GM19463 (cell line): Measurements from ENCODE around the gene CC2D1A.

Experiments
- ATAC-seq: cut with Tn5 transposase; IDR thresholded peaks from one replicate; pipeline ENCODE4 v1.9.1; 2021; ENCODE audit warnings: mild to moderate bottlenecking, moderate library complexity; ENCODE audit not compliant: unreplicated experiment

Gene CC2D1A

DNA sequence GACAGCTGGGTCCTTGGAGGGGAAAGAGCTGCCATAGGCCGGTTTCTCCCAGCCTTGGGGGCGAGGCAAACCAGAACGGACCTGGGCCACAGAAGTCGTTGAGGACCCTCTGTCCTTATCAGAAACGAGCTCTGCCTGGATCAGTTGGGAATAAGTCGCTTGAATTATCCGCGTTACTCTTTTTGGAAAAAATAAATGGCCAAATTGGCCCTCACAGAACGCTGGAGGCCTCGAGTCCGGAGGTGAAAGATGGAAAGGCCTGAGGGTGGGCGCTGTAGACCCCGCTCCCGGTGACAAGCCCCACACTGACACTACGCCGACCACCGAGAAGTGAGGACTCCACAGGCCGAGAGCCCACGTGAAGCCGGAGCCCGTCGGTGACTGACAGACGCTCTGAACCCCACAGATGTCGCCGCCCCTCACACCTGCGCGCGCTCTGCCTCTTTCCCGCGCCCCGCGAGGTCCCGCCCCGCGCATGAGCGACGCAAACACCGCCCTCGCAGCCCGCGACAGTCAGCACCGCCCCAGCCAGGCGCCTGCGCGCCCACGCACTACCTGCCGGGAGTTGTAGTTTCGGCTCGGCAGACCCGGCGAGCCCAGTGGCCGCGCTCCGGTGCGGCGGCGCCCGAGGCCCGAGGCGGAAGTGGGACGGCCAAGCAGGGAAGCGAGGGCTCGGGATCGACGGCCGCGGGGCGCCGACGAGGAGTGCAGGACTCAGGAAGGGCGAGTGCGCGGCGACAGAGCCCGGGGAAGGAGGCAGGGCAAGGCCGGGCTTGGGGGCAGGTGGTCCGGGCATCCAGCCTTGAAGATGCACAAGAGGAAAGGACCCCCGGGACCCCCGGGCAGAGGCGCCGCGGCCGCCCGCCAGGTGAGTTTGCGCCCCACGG lies at the start of gene CC2D1A, which contains the start of gene BRME1:
Gene CC2D1A (plus strand): TSS at position 568 of the 887 bp plus-strand sequence. CDS start 241 bp downstream, at position 809.
Gene BRME1 (minus strand): TSS at position 484 of the 887 bp plus-strand sequence. CDS start 1,225 bp downstream, outside the sequence.
- peak; percentile 96 for ATAC-seq

GRCh38 chr19:13856497-13856896 lies 49.5 kb upstream of the CC2D1A start:
- no peak for ATAC-seq

- no peak for ATAC-seq
Measured at GRCh38 chr19:13859361-13859880, 46.6 kb upstream of the CC2D1A start.

GRCh38 chr19:13860679-13861391 lies 45.2 kb upstream of the CC2D1A start:
- ATAC-seq, result no peak

GRCh38 chr19:13861392-13861713 lies 44.6 kb upstream of the CC2D1A start:
- ATAC-seq, result peak; percentile 24

- peak; percentile 74 for ATAC-seq
Measured at GRCh38 chr19:13861714-13862531, 44.1 kb upstream of the CC2D1A start.

GRCh38 chr19:13864046-13864666 lies 41.8 kb upstream of the CC2D1A start:
- ATAC-seq, result no peak

DNA sequence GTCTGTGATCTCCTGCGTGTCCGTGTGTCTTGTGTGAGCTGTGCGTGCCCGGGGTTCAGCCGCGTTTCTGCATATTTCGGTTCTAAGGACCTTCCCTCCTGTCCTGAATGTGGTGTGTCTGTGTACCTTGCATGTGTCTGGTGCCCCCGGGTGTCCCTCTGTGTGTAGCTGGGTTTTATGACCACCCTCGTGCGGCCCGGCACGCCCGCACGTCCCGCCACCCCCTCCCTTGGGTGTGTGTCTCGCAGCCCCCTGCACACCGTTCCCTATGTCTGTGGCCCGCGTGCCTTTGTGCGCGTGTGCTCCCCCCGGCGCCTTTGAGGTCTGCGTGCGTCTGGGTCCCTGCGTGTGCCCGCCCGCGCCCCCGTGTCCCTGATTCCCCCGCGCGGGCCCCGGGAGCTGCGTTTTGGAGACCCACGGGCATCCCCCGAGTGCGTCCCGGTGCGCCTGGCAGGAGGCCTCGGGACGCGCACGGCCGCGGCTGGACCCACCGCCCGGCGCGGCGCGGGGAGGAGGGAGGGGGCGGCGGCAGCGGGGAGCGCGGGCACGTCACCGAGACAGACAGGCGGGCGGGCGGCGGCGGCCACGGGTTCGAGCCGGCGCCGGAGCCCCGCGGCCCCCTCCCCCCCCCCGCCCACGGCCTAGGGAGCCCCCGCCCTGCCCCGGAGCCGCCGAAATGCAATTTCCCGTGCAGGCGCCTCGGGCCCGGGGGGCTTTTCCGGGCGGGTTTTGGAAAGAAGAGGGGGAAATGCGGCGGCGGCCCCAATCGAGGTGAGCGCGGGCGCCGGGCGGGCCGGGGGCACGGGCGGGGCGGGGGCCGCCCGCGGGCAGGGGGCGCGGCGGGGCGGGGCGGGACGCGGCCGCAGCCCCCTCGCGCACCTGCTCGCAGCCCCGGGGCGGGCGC lies 41.1 kb upstream of the CC2D1A start:
- ATAC-seq, result no peak

- ATAC-seq, result no peak
Measured at GRCh38 chr19:13865571-13866462, 40.2 kb upstream of the CC2D1A start.

DNA sequence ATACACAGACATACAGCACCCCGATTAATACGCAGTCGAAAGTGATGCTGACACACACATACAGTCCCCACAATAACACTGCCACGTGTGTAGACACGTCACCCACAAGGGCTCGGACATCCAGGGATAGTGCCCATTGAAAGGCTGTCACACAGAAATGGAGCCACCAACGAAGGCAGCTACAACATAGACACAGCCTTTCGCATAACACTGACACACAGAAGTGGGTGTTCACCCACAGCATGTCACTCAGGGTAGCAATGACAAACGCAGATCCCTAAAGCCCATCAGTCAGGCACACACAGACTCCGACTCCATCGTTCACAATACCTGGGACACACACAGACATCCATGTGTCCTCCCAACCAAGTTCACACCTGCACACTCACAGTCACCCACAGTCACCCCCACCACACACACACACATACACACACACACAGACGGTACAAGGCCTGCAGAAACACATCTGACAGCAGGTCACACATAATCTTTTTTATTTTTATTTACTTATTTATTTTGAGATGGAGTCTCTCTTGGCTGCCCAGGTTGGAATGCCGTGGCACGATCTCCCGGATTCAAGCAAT lies 39.4 kb upstream of the CC2D1A start:
- ATAC-seq, result no peak

DNA sequence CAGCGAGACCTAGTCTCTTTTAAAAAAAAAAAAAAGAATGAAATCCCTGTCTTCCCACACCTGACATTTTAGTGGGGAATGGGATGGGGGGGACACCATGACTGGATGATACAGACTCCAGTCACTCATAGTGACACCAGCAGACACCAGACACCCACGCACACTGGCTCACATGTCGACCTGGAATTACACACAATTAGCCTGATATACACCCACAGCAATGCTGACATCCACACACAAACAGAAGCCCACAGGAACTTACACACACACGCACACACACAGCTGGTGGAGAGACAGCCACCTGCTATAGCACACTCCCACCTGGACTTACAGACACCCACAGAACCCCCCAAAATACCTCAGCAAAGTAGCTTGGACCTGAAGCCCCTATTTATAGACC lies 37.3 kb upstream of the CC2D1A start:
- no peak for ATAC-seq

DNA sequence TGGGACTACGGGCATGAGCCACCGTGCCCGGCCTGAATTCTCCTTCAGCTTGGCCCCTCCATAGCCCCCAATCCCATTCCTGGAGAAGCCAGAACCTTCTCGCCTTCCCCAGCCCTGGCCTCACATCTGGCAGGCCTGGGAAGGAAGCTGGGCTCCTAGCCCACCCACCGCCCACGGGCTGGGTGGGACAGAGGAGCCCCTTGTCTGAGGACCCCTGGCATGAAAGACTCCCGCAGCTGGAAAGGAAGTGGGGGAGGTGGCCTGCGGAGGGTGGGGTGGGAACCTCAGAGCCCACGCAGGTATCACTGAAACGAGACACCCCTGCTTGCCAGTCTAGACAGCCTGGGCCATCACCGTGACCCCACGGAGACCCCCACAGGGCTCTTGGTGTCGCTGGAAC lies 36.7 kb upstream of the CC2D1A start:
- ATAC-seq, result no peak

DNA sequence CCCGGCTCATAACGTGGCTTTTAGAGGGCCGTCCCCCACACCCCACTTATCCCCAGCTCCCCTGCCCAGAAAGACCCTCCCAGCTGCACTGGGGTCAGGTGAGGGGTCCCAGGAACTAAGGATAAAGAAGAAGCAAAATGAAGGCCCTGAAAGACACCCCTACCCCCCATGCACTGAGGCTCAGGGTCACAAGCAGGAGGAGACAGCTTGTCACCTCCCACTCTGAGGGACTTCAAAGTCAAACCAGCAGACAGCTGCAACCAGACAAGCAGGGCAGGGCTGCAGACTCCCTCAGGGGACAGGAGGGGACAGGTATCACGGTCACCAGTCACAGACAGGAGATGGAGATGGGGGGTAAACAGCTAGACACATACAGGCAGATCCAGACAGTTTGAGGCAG lies 35.1 kb upstream of the CC2D1A start:
- no peak for ATAC-seq

DNA sequence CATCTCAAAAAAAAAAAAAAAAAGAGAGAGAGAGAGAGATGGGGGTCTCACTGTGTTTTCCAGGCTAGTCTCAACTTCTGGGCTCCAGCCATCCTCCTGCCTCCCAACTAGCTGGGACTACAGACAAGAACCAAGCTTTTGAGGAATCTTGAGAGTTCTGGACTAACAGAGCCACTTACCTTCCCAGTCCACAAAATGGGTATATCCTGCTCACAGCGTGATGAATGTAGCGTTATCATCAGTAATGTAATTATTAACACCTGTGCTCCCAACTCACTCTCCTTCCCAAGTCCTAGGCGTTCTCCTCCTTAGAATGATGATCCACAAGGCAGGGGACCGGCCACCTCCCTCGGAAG lies 33.7 kb upstream of the CC2D1A start:
- ATAC-seq, result no peak

GRCh38 chr19:13872695-13873389 lies 33.2 kb upstream of the CC2D1A start:
- no peak for ATAC-seq

DNA sequence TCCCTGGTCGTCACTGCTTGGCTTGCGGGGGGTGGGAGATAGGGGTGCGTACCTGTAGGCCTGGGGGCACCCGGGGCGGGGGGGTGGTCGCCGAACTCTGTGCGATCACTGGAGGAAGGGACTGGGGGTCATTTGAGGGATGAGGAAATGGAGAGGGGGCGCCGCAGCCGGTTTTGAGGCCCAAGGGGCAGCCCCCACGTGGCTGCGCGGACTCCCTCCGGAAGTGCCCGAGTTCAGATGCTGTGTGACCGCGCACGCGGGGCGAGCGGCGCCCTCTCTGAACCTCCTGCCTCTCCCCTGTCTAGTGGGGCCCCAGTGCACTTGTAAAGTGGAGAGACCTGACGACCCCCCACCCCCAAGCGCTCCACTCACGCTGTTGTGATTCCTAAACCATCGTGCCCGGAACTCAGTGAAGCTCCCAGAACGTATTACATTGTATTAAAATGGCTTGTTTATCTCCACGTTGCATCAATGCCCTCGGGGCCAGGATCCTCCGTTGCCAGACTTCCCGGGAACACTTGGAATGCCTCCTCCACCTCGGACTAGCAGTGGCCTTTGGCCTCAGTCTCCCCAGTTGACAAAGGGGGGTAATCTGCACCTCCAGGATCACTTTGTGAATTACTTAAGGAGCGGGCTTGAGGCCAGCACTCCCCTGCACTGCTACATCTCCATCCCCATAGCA lies 32.0 kb upstream of the CC2D1A start:
- no peak for ATAC-seq

DNA sequence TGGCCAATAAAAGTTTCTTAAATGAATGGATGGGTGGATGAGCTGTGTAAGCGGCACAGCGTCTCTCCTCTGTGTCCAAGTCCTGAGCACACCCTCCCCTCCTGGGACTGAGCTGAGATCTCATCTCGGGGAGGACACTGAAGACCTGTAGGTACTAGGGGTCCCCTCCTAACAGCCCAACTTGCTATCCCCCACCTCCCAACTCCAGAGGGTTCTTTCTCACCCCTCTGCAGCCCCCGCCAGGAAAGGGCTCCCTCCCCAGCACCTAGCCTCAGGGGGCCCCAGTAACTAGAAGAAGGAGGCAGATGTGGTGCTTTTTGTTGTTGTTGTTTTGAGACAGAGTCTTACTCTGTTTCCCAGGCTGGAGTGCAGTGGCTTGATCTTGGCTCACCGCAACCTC lies 30.2 kb upstream of the CC2D1A start:
- ATAC-seq, result no peak
